ENCODE measurements around the gene SPDYA.

DNA sequence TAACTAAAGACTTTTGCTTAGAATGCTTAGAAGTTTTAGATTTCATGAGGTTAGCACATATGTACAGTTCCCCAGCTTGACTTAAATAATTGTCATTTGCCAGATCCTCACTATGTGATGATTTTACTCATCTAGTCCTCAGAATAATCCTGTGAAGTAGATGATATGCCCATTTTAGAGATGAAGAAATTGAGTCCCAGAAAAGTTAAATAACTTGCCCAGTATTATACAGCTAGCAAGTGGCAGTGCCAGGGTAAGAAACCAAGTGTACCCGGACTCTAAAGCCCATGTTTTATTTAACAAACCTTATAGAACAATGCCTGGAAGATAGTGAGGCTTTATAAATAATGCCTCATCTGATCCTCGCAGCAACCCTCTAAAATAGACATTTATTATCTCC is 28.3 kb downstream of the SPDYA start:
- TF ChIP-seq, protein P1, sequence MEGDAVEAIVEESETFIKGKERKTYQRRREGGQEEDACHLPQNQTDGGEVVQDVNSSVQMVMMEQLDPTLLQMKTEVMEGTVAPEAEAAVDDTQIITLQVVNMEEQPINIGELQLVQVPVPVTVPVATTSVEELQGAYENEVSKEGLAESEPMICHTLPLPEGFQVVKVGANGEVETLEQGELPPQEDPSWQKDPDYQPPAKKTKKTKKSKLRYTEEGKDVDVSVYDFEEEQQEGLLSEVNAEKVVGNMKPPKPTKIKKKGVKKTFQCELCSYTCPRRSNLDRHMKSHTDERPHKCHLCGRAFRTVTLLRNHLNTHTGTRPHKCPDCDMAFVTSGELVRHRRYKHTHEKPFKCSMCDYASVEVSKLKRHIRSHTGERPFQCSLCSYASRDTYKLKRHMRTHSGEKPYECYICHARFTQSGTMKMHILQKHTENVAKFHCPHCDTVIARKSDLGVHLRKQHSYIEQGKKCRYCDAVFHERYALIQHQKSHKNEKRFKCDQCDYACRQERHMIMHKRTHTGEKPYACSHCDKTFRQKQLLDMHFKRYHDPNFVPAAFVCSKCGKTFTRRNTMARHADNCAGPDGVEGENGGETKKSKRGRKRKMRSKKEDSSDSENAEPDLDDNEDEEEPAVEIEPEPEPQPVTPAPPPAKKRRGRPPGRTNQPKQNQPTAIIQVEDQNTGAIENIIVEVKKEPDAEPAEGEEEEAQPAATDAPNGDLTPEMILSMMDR (IDR thresholded peaks at IDR 0.05 in 2 of 3, conservative IDR thresholded peaks at IDR 0.05 in 1 of 3; ENCODE audit: borderline replicate concordance in 1 of 3, insufficient read depth in 1 of 3, low read depth in 2 of 3, low read length in 2 of 3), result no peak
- TF ChIP-seq, protein P2, sequence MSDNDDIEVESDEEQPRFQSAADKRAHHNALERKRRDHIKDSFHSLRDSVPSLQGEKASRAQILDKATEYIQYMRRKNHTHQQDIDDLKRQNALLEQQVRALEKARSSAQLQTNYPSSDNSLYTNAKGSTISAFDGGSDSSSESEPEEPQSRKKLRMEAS (IDR thresholded peaks at IDR 0.05), result no peak
- TF ChIP-seq POLR2A (IDR thresholded peaks at IDR 0.05; ENCODE audit: borderline replicate concordance, extremely low read depth, insufficient read depth, insufficient read length), result no peak
- no peak for TF ChIP-seq SIN3A (IDR thresholded peaks at IDR 0.05; ENCODE audit: low read depth)
- no peak for TF ChIP-seq EZH2 (IDR thresholded peaks at IDR 0.05)
- no peak for TF ChIP-seq RAD21 (IDR thresholded peaks at IDR 0.05; ENCODE audit: low read depth)
- TF ChIP-seq, protein P3, sequence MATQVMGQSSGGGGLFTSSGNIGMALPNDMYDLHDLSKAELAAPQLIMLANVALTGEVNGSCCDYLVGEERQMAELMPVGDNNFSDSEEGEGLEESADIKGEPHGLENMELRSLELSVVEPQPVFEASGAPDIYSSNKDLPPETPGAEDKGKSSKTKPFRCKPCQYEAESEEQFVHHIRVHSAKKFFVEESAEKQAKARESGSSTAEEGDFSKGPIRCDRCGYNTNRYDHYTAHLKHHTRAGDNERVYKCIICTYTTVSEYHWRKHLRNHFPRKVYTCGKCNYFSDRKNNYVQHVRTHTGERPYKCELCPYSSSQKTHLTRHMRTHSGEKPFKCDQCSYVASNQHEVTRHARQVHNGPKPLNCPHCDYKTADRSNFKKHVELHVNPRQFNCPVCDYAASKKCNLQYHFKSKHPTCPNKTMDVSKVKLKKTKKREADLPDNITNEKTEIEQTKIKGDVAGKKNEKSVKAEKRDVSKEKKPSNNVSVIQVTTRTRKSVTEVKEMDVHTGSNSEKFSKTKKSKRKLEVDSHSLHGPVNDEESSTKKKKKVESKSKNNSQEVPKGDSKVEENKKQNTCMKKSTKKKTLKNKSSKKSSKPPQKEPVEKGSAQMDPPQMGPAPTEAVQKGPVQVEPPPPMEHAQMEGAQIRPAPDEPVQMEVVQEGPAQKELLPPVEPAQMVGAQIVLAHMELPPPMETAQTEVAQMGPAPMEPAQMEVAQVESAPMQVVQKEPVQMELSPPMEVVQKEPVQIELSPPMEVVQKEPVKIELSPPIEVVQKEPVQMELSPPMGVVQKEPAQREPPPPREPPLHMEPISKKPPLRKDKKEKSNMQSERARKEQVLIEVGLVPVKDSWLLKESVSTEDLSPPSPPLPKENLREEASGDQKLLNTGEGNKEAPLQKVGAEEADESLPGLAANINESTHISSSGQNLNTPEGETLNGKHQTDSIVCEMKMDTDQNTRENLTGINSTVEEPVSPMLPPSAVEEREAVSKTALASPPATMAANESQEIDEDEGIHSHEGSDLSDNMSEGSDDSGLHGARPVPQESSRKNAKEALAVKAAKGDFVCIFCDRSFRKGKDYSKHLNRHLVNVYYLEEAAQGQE (IDR thresholded peaks at IDR 0.05; ENCODE audit: low read depth), result no peak
- TF ChIP-seq YY1 (IDR thresholded peaks at IDR 0.05; ENCODE audit: extremely low read depth, insufficient replicate concordance, low read depth, low read length), result no peak
- TF ChIP-seq POLR2AphosphoS5 (IDR thresholded peaks at IDR 0.05; ENCODE audit: low read depth, low read length), result no peak
- no peak for TF ChIP-seq ZNF274 (IDR thresholded peaks at IDR 0.05; ENCODE audit: low read depth, low read length)
